Daoy (cell line): ENCODE data around the gene OSR1. TPM values are rescaled to one million over a fixed set of nuclear protein-coding genes. Genes with fewer than 3 reads are reported as not detected.
"Not testable (repeated sequence)": the region's sequence is repeated elsewhere in the genome, so short reads cannot be mapped to it uniquely, and the experiment has no call there.

Experiments
- DNase-seq: peaks from one replicate; pipeline ENCODE4 v3.0.0-alpha.2; 2015; ENCODE audit warnings: low read depth
- total RNA-seq: library from RNA; depleted of rRNA; stranded (reverse); fragments of >200 nt; shearing (Covaris generic); gene quantifications from 2 replicates; pipeline ENCODE4 v1.2.3, GENCODE V29; 2014

OSR1 gene
- total RNA-seq, 1 experiment from 2014 or later: 0.06 TPM

- DNase-seq: no peak
Measured at GRCh38 chr2:19332503-19332902, 25.9 kb downstream of the OSR1 start.

- no peak for DNase-seq
Measured at GRCh38 chr2:19331450-19331849, 27.0 kb downstream of the OSR1 start.

- no peak for DNase-seq
Measured at GRCh38 chr2:19330436-19330835, 28.0 kb downstream of the OSR1 start.

GRCh38 chr2:19329445-19329844 lies 29.0 kb downstream of the OSR1 start:
- DNase-seq: no peak

- DNase-seq: no peak
Measured at GRCh38 chr2:19327496-19327895, 30.9 kb downstream of the OSR1 start.

- DNase-seq: no peak
Measured at GRCh38 chr2:19321946-19322345, 36.5 kb downstream of the OSR1 start.

GRCh38 chr2:19320813-19321212 lies 37.6 kb downstream of the OSR1 start:
- no peak for DNase-seq

- no peak for DNase-seq
Measured at GRCh38 chr2:19319698-19320097, 38.7 kb downstream of the OSR1 start.

GRCh38 chr2:19319064-19319463 lies 39.4 kb downstream of the OSR1 start:
- no peak for DNase-seq

- no peak for DNase-seq
Measured at GRCh38 chr2:19313553-19313952, 44.9 kb downstream of the OSR1 start.

GRCh38 chr2:19312949-19313348 lies 45.5 kb downstream of the OSR1 start:
- DNase-seq: peak; percentile 16

GRCh38 chr2:19306065-19306464 lies 52.4 kb downstream of the OSR1 start:
- not testable (repeated sequence) for DNase-seq

GRCh38 chr2:19305400-19306055 lies 52.9 kb downstream of the OSR1 start:
- not testable (repeated sequence) for DNase-seq

- no peak for DNase-seq
Measured at GRCh38 chr2:19301706-19302105, 56.7 kb downstream of the OSR1 start.
